AG04449 (cell line): ENCODE results near the gene COCH.

Source experiments
- CTCF ChIA-PET: fragments of 350-600 bp; formaldehyde crosslinking; extraction: SDS; loops from one replicate; lab custom pipeline; 2021; ENCODE audit warnings: antibody characterized with exemption; lab: Yijun Ruan, JAX
- POLR2A ChIA-PET: fragments of 400-600, 350-600 bp; formaldehyde crosslinking; extraction: SDS; loops from one replicate; lab custom pipeline; 2020; ENCODE audit warnings: antibody characterized with exemption, inconsistent platforms; lab: Yijun Ruan, JAX
- DNase-seq: peaks from one replicate; pipeline ENCODE4 v3.0.0-alpha.2; 2010; ENCODE audit warnings: low read depth, low spot score
- H3K4me3 ChIP-seq: 2 replicates; pipeline ENCODE4 v1.5.1; 2011; ENCODE audit warnings: low read depth, mild to moderate bottlenecking, control low read depth, low read length
- CTCF ChIP-seq: IDR thresholded peaks from one replicate; pipeline ENCODE4 v1.5.1; 2011; ENCODE audit warnings: mild to moderate bottlenecking, moderate library complexity, low read length, control low read depth, inconsistent platforms; ENCODE audit not compliant: insufficient read depth; ENCODE audit errors: missing control alignments

The COCH gene

GRCh38 chr14:30855345-30856037 is 18.9 kb upstream of the COCH start:
- no peak for DNase-seq
- POLR2A ChIA-PET, result no interaction called here
- CTCF ChIA-PET, result no interaction called here
- no peak for TF ChIP-seq CTCF
- no peak overlapping the region for H3K4me3 ChIP-seq

DNA sequence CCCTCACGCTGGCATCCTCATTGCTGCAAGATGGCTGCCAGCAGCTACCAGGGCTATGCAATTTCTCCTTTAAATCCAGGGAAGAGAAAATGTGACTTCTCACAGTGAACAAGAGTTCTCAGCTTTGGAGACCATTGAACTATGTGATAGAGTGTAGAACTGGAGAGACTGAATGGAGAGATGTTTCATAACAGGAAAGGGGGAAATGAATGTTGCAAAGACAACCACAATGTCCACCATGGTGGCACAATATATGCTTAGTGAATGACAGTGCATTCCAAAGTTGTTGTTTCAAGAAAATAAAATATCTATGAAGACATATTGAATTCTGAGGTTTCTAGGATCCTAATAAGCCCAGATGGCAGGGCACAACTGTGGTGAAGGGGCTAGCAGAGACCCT is 13.2 kb upstream of the COCH start:
- CTCF ChIA-PET, result no interaction called here
- TF ChIP-seq CTCF, result no peak
- DNase-seq, result no peak
- POLR2A ChIA-PET, result no interaction called here
- no peak overlapping the region for H3K4me3 ChIP-seq

GRCh38 chr14:30864934-30865333 is 9.4 kb upstream of the COCH start:
- ChIA-PET POLR2A (no interaction called here), CTCF (no interaction called here)
- DNase-seq, result no peak
- TF ChIP-seq CTCF, result no peak
- H3K4me3 ChIP-seq, result no peak overlapping the region

DNA sequence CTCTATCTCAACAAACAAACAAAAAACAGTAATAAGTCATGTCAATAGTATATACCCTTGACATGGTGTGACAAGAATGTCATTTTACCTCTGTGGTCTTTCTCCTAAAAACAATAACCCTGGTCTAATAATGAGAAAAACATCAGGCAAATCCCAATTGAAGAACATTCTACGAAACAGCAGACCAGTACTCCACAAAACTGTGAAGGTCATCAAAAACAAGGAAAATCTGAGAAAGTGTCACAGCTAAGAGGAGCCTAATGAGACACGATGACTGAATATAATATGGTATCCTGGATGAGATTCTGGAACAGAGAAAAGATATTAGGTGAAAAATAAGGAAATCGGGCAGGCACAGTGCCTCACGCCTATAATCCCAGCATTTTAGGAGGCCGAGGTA is 5.6 kb upstream of the COCH start:
- H3K4me3 ChIP-seq, result no peak overlapping the region
- CTCF ChIA-PET, result interaction anchor here (0.9 kb wide), 1 partner anchor 28 kb away, joined by 3 read pairs; no protein-coding TSS in a partner anchor
- POLR2A ChIA-PET, result no interaction called here

GRCh38 chr14:30869551-30870155 is 4.7 kb upstream of the COCH start:
- no peak for TF ChIP-seq CTCF
- POLR2A ChIA-PET, result no interaction called here
- no peak for DNase-seq
- CTCF ChIA-PET, result no interaction called here
- no peak overlapping the region for H3K4me3 ChIP-seq

More for the DNA sequence above, 5.6 kb upstream of the COCH start:
- no peak for TF ChIP-seq CTCF
- DNase-seq, result no peak

- TF ChIP-seq CTCF, result no peak
- ChIA-PET POLR2A (no interaction called here), CTCF (no interaction called here)
- H3K4me3 ChIP-seq, result no peak overlapping the region
- DNase-seq, result no peak
These were observed 1.8 kb upstream of the COCH start for GRCh38 chr14:30872602-30873001.
